ENCODE data around the gene LAMP5.

Gene LAMP5

GRCh38 chr20:9500121-9500520, 14.3 kb upstream of the LAMP5 start:
- DNase-seq (ENCODE audit: low read depth in 2 of 2): no peak

GRCh38 chr20:9501473-9501872, 12.9 kb upstream of the LAMP5 start:
- no peak for DNase-seq (ENCODE audit: low read depth in 2 of 2)

GRCh38 chr20:9503526-9504245, 10.7 kb upstream of the LAMP5 start:
- no peak for DNase-seq (ENCODE audit: low read depth in 2 of 2)

- no peak for DNase-seq (ENCODE audit: low read depth in 2 of 2)
These were observed 8.0 kb upstream of the LAMP5 start for GRCh38 chr20:9506280-9506821.

- DNase-seq (ENCODE audit: low read depth in 2 of 2): no peak
These were observed 7.4 kb upstream of the LAMP5 start for GRCh38 chr20:9506964-9507369.

- DNase-seq (ENCODE audit: low read depth in 2 of 2): no peak
These were observed 6.7 kb upstream of the LAMP5 start for GRCh38 chr20:9507544-9508239.

GRCh38 chr20:9508240-9508661, 6.1 kb upstream of the LAMP5 start:
- no peak for DNase-seq (ENCODE audit: low read depth in 2 of 2)

GRCh38 chr20:9508696-9509178, 5.7 kb upstream of the LAMP5 start:
- no peak for DNase-seq (ENCODE audit: low read depth in 2 of 2)

- no peak for DNase-seq (ENCODE audit: low read depth in 2 of 2)
These were observed 5.1 kb upstream of the LAMP5 start for GRCh38 chr20:9509246-9509645.

GRCh38 chr20:9510911-9511310, 3.5 kb upstream of the LAMP5 start:
- no peak for DNase-seq (ENCODE audit: low read depth in 2 of 2)

- DNase-seq (ENCODE audit: low read depth in 2 of 2): no peak
These were observed 324 bp upstream of the LAMP5 start for GRCh38 chr20:9514072-9514460.

- DNase-seq (ENCODE audit: low read depth in 2 of 2): no peak
These were observed 810 bp downstream of the LAMP5 start for GRCh38 chr20:9515214-9515585.

GRCh38 chr20:9515741-9516233, 1.4 kb downstream of the LAMP5 start:
- no peak for DNase-seq (ENCODE audit: low read depth in 2 of 2)

- no peak for DNase-seq (ENCODE audit: low read depth in 2 of 2)
These were observed 2.0 kb downstream of the LAMP5 start for GRCh38 chr20:9516234-9516871.

GRCh38 chr20:9517297-9518162, 3.1 kb downstream of the LAMP5 start:
- DNase-seq (ENCODE audit: low read depth in 2 of 2): no peak

- no peak for DNase-seq (ENCODE audit: low read depth in 2 of 2)
These were observed 4.3 kb downstream of the LAMP5 start for GRCh38 chr20:9518576-9519175.

GRCh38 chr20:9520086-9520485, 5.7 kb downstream of the LAMP5 start:
- no peak for DNase-seq (ENCODE audit: low read depth in 2 of 2)

- DNase-seq (ENCODE audit: low read depth in 2 of 2): no peak
These were observed 9.2 kb downstream of the LAMP5 start for GRCh38 chr20:9523636-9524035.

GRCh38 chr20:9531581-9531980, 17.2 kb downstream of the LAMP5 start:
- DNase-seq (ENCODE audit: low read depth in 2 of 2): no peak

GRCh38 chr20:9532069-9532838, 17.9 kb downstream of the LAMP5 start:
- no peak for DNase-seq (ENCODE audit: low read depth in 2 of 2)

Data from stimulated activated CD4-positive, alpha-beta T cell treated with anti-CD3 and anti-CD28 coated beads, Interleukin-4, amount 100 ng/mL, for 48 hours (primary cell).